ENCODE data around the gene PRXL2A. TPM values are rescaled to one million over a fixed set of nuclear protein-coding genes. Genes with fewer than 3 reads are reported as not detected.
A peak's percentile ranks its signal among the peaks of the same experiment; 100 is the strongest.

PRXL2A gene
- total and polyA plus RNA-seq, 3 experiments from 2014 or later, result 8.1 to 9.4 (median 8.3) TPM

- H3K4me3 ChIP-seq (ENCODE audit: low read length), result no peak overlapping the region
- H3K4me1 ChIP-seq (ENCODE audit: insufficient read depth, low read length), result peaks cover 8% of the 10 kb centered on the region
- no peak overlapping the region for H3K27ac ChIP-seq (ENCODE audit: low read depth, low read length)
- Mint-ChIP-seq H3K27ac (no peak overlapping the region), H3K4me1 (peaks cover 11 to 15% (median 11%) of the 10 kb centered on the region in 3 donors), H3K36me3 (no peaks in the 10 kb centered on the region), H3K27me3 (peaks cover 0 to 17% of the 10 kb centered on the region in 2 donors), H3K4me3 (no peak overlapping the region), H3K9me3 (no peaks in the 10 kb centered on the region)
- H3K9me3 ChIP-seq (ENCODE audit: low read length), result no peaks in the 10 kb centered on the region
- DNase-seq, result no peak
- ChIA-PET CTCF (interaction anchor here (0.9 to 1.9 kb wide), 3 partner anchors 104 to 545 kb away, joined by 4 to 7 read pairs (median 4); no protein-coding TSS in a partner anchor), POLR2A (no interaction called here)
- no peaks in the 10 kb centered on the region for H3K36me3 ChIP-seq (ENCODE audit: insufficient read depth, low read length)
- H3K27me3 ChIP-seq (ENCODE audit: insufficient read depth, low read length, poor library complexity, severe bottlenecking), result no peaks in the 10 kb centered on the region
Measured at GRCh38 chr10:80379701-80380100, 28.6 kb upstream of the PRXL2A start.

- no peak overlapping the region for H3K4me3 ChIP-seq (ENCODE audit: low read length)
- no peak overlapping the region for H3K4me3 Mint-ChIP-seq
- no peaks in the 10 kb centered on the region for H3K9me3 ChIP-seq (ENCODE audit: low read length)
- no peaks in the 10 kb centered on the region for H3K36me3 Mint-ChIP-seq
- H3K36me3 ChIP-seq (ENCODE audit: insufficient read depth, low read length), result no peaks in the 10 kb centered on the region
- no peak overlapping the region for H3K27ac Mint-ChIP-seq
- peaks cover 0 to 17% of the 10 kb centered on the region in 2 donors for H3K27me3 Mint-ChIP-seq
- H3K27me3 ChIP-seq (ENCODE audit: insufficient read depth, low read length, poor library complexity, severe bottlenecking), result no peaks in the 10 kb centered on the region
- POLR2A ChIA-PET, result no interaction called here
- H3K27ac ChIP-seq (ENCODE audit: low read depth, low read length), result no peak overlapping the region
- no peak for DNase-seq
- CTCF ChIA-PET, result interaction anchor here (0.9 to 1.9 kb wide), 4 partner anchors 88 to 544 kb away, joined by 3 to 7 read pairs (median 4); no protein-coding TSS in a partner anchor
- no peaks in the 10 kb centered on the region for H3K9me3 Mint-ChIP-seq
- H3K4me1 ChIP-seq (ENCODE audit: insufficient read depth, low read length), result peaks cover 8% of the 10 kb centered on the region
- H3K4me1 Mint-ChIP-seq, result peaks cover 11 to 15% (median 11%) of the 10 kb centered on the region in 3 donors
Measured at GRCh38 chr10:80380185-80380584, 28.2 kb upstream of the PRXL2A start.

- Histone ChIP-seq H3K4me3 (ENCODE audit: low read length) (no peak overlapping the region), H3K4me1 (ENCODE audit: insufficient read depth, low read length) (peaks cover 8% of the 10 kb centered on the region), H3K36me3 (ENCODE audit: insufficient read depth, low read length) (no peaks in the 10 kb centered on the region), H3K9me3 (ENCODE audit: low read length) (no peaks in the 10 kb centered on the region), H3K27ac (ENCODE audit: low read depth, low read length) (no peak overlapping the region), H3K27me3 (ENCODE audit: insufficient read depth, low read length, poor library complexity, severe bottlenecking) (no peaks in the 10 kb centered on the region)
- ChIA-PET POLR2A (no interaction called here), CTCF (interaction anchor here (0.8 to 1.4 kb wide), 4 partner anchors 13 to 123 kb away, joined by 3 to 7 read pairs (median 3); no protein-coding TSS in a partner anchor)
- DNase-seq, result peak; percentile 13 to 61 (median 48)
- Mint-ChIP-seq H3K27me3 (peaks cover 0 to 17% of the 10 kb centered on the region in 2 donors), H3K27ac (peak overlapping the region in 3 of 8 donors; percentile 12 to 38 (median 17)), H3K9me3 (no peaks in the 10 kb centered on the region), H3K4me1 (peaks cover 11 to 15% (median 11%) of the 10 kb centered on the region in 3 donors), H3K4me3 (no peak overlapping the region), H3K36me3 (no peaks in the 10 kb centered on the region)
Measured at GRCh38 chr10:80382989-80383388, 25.4 kb upstream of the PRXL2A start.

GRCh38 chr10:80390740-80391139 lies 17.6 kb upstream of the PRXL2A start:
- Mint-ChIP-seq H3K36me3 (peaks cover 0 to 3% (median 1%) of the 10 kb centered on the region in 3 donors), H3K27ac (no peak overlapping the region), H3K27me3 (peaks cover 4 to 19% of the 10 kb centered on the region in 2 donors), H3K4me1 (no peaks in the 10 kb centered on the region), H3K9me3 (no peaks in the 10 kb centered on the region), H3K4me3 (no peak overlapping the region)
- no peak overlapping the region for H3K4me3 ChIP-seq (ENCODE audit: low read length)
- H3K27me3 ChIP-seq (ENCODE audit: insufficient read depth, low read length, poor library complexity, severe bottlenecking), result no peaks in the 10 kb centered on the region
- no peaks in the 10 kb centered on the region for H3K9me3 ChIP-seq (ENCODE audit: low read length)
- H3K36me3 ChIP-seq (ENCODE audit: insufficient read depth, low read length), result no peaks in the 10 kb centered on the region
- DNase-seq, result no peak
- H3K4me1 ChIP-seq (ENCODE audit: insufficient read depth, low read length), result no peaks in the 10 kb centered on the region
- H3K27ac ChIP-seq (ENCODE audit: low read depth, low read length), result no peak overlapping the region
- ChIA-PET CTCF (interaction anchor here (1.0 kb wide), 1 partner anchor 13 kb away, joined by 3 read pairs; no protein-coding TSS in a partner anchor), POLR2A (no interaction called here)

GRCh38 chr10:80392250-80392649 lies 16.1 kb upstream of the PRXL2A start:
- no peaks in the 10 kb centered on the region for H3K27me3 ChIP-seq (ENCODE audit: insufficient read depth, low read length, poor library complexity, severe bottlenecking)
- no peak for DNase-seq
- POLR2A ChIA-PET, result no interaction called here
- no peaks in the 10 kb centered on the region for H3K4me1 ChIP-seq (ENCODE audit: insufficient read depth, low read length)
- no peaks in the 10 kb centered on the region for H3K9me3 Mint-ChIP-seq
- H3K9me3 ChIP-seq (ENCODE audit: low read length), result no peaks in the 10 kb centered on the region
- H3K4me3 Mint-ChIP-seq, result no peak overlapping the region
- H3K36me3 Mint-ChIP-seq, result peaks cover 0 to 3% (median 1%) of the 10 kb centered on the region in 3 donors
- H3K4me1 Mint-ChIP-seq, result no peaks in the 10 kb centered on the region
- no peak overlapping the region for H3K27ac Mint-ChIP-seq
- H3K4me3 ChIP-seq (ENCODE audit: low read length), result no peak overlapping the region
- no peaks in the 10 kb centered on the region for H3K36me3 ChIP-seq (ENCODE audit: insufficient read depth, low read length)
- peaks cover 5 to 23% of the 10 kb centered on the region in 2 donors for H3K27me3 Mint-ChIP-seq
- H3K27ac ChIP-seq (ENCODE audit: low read depth, low read length), result no peak overlapping the region
- CTCF ChIA-PET, result no interaction called here

GRCh38 chr10:80394358-80394916 lies 13.9 kb upstream of the PRXL2A start:
- POLR2A ChIA-PET, result no interaction called here
- H3K27ac Mint-ChIP-seq, result no peak overlapping the region

GRCh38 chr10:80397014-80397413 lies 11.3 kb upstream of the PRXL2A start:
- Histone ChIP-seq H3K36me3 (ENCODE audit: insufficient read depth, low read length) (no peaks in the 10 kb centered on the region), H3K27ac (ENCODE audit: low read depth, low read length) (no peak overlapping the region), H3K27me3 (ENCODE audit: insufficient read depth, low read length, poor library complexity, severe bottlenecking) (no peaks in the 10 kb centered on the region), H3K4me1 (ENCODE audit: insufficient read depth, low read length) (no peaks in the 10 kb centered on the region), H3K4me3 (ENCODE audit: low read length) (no peak overlapping the region), H3K9me3 (ENCODE audit: low read length) (no peaks in the 10 kb centered on the region)
- H3K4me3 Mint-ChIP-seq, result no peak overlapping the region
- ChIA-PET CTCF (interaction anchor here (1.3 kb wide), 1 partner anchor 19 kb away, joined by 3 read pairs; no protein-coding TSS in a partner anchor), POLR2A (no interaction called here)
- H3K27me3 Mint-ChIP-seq, result peaks cover 1 to 19% of the 10 kb centered on the region in 2 donors
- H3K4me1 Mint-ChIP-seq, result no peaks in the 10 kb centered on the region
- no peaks in the 10 kb centered on the region for H3K9me3 Mint-ChIP-seq
- H3K27ac Mint-ChIP-seq, result no peak overlapping the region
- no peak for DNase-seq
- peaks cover 0 to 3% (median 1%) of the 10 kb centered on the region in 3 donors for H3K36me3 Mint-ChIP-seq

More at GRCh38 chr10:80394358-80394916, 13.9 kb upstream of the PRXL2A start:
- Histone ChIP-seq H3K4me3 (ENCODE audit: low read length) (no peak overlapping the region), H3K36me3 (ENCODE audit: insufficient read depth, low read length) (no peaks in the 10 kb centered on the region), H3K27me3 (ENCODE audit: insufficient read depth, low read length, poor library complexity, severe bottlenecking) (no peaks in the 10 kb centered on the region), H3K9me3 (ENCODE audit: low read length) (no peaks in the 10 kb centered on the region), H3K4me1 (ENCODE audit: insufficient read depth, low read length) (no peaks in the 10 kb centered on the region), H3K27ac (ENCODE audit: low read depth, low read length) (no peak overlapping the region)
- Mint-ChIP-seq H3K4me1 (no peaks in the 10 kb centered on the region), H3K27me3 (peaks cover 3 to 24% of the 10 kb centered on the region in 2 donors), H3K9me3 (no peaks in the 10 kb centered on the region), H3K4me3 (no peak overlapping the region), H3K36me3 (peaks cover 0 to 3% (median 1%) of the 10 kb centered on the region in 3 donors)
- CTCF ChIA-PET, result no interaction called here
- DNase-seq, result no peak

- Mint-ChIP-seq H3K27me3 (peaks cover 1 to 4% of the 10 kb centered on the region in 2 donors), H3K27ac (peak overlapping the region in 1 of 8 donors; percentile 44), H3K9me3 (no peaks in the 10 kb centered on the region), H3K4me1 (no peaks in the 10 kb centered on the region), H3K36me3 (no peaks in the 10 kb centered on the region), H3K4me3 (no peak overlapping the region)
- no peak overlapping the region for H3K27ac ChIP-seq (ENCODE audit: low read depth, low read length)
- ChIA-PET POLR2A (no interaction called here), CTCF (no interaction called here)
- H3K9me3 ChIP-seq (ENCODE audit: low read length), result no peaks in the 10 kb centered on the region
- no peak for DNase-seq
- H3K27me3 ChIP-seq (ENCODE audit: insufficient read depth, low read length, poor library complexity, severe bottlenecking), result no peaks in the 10 kb centered on the region
- no peaks in the 10 kb centered on the region for H3K36me3 ChIP-seq (ENCODE audit: insufficient read depth, low read length)
- H3K4me3 ChIP-seq (ENCODE audit: low read length), result no peak overlapping the region
- H3K4me1 ChIP-seq (ENCODE audit: insufficient read depth, low read length), result no peaks in the 10 kb centered on the region
Measured at GRCh38 chr10:80400136-80400804, 8.1 kb upstream of the PRXL2A start.
